NK-92 (cell line): Measurements from ENCODE around the gene ZNF525.
"Not testable (repeated sequence)": the region's sequence is repeated elsewhere in the genome, so short reads cannot be mapped to it uniquely, and the experiment has no call there.

Source experiments
- DNase-seq: peaks from one replicate; lab custom pipeline; 2025; ENCODE audit not compliant: unreplicated experiment; lab: John Stamatoyannopoulos, UW

Gene ZNF525

GRCh38 chr19:53365134-53365898 is at the start of gene ZNF525:
Gene ZNF525, plus strand, starts transcription at chr19:53365705. Its CDS starts 6,577 bp downstream, at chr19:53372282.
- peak; percentile 76 for DNase-seq

GRCh38 chr19:53328967-53329366 is 36.5 kb upstream of the ZNF525 start:
- no peak for DNase-seq

- DNase-seq: no peak
Observed at GRCh38 chr19:53332484-53332883, 33.0 kb upstream of the ZNF525 start.

GRCh38 chr19:53333066-53333462 is 32.4 kb upstream of the ZNF525 start:
- no peak for DNase-seq

- DNase-seq: peak; percentile 50
Observed at GRCh38 chr19:53333463-53334449, 31.7 kb upstream of the ZNF525 start, which contains the start of gene ZNF845. Gene ZNF845, plus strand, starts transcription at chr19:53333749. Its CDS starts 7,559 bp downstream, at chr19:53341308.

GRCh38 chr19:53344403-53344802 is 21.1 kb upstream of the ZNF525 start:
- DNase-seq: not testable (repeated sequence)

GRCh38 chr19:53355739-53356138 is 9.8 kb upstream of the ZNF525 start:
- no peak for DNase-seq

- DNase-seq: no peak
Observed at GRCh38 chr19:53357821-53358581, 7.5 kb upstream of the ZNF525 start.

- DNase-seq: not testable (repeated sequence)
Observed at GRCh38 chr19:53360056-53360455, 5.4 kb upstream of the ZNF525 start.

- no peak for DNase-seq
Observed at GRCh38 chr19:53365899-53366493, 491 bp downstream of the ZNF525 start.

GRCh38 chr19:53372196-53372595 is 6.7 kb downstream of the ZNF525 start:
- DNase-seq: no peak

GRCh38 chr19:53374288-53374687 is 8.8 kb downstream of the ZNF525 start:
- no peak for DNase-seq

GRCh38 chr19:53374743-53375142 is 9.2 kb downstream of the ZNF525 start:
- DNase-seq: no peak

- DNase-seq: no peak
Observed at GRCh38 chr19:53381376-53381775, 15.9 kb downstream of the ZNF525 start.

- DNase-seq: no peak
Observed at GRCh38 chr19:53388168-53388567, 22.7 kb downstream of the ZNF525 start.

- no peak for DNase-seq
Observed at GRCh38 chr19:53388904-53389303, 23.4 kb downstream of the ZNF525 start.

GRCh38 chr19:53389571-53389970 is 24.1 kb downstream of the ZNF525 start:
- DNase-seq: no peak

GRCh38 chr19:53389978-53390377 is 24.5 kb downstream of the ZNF525 start:
- DNase-seq: no peak

GRCh38 chr19:53394522-53394973 is 29.0 kb downstream of the ZNF525 start:
- no peak for DNase-seq
